ENCODE measurements around the gene LMX1A. TPM values are rescaled to one million over a fixed set of nuclear protein-coding genes. Genes with fewer than 3 reads are reported as not detected.

The LMX1A gene
- total RNA-seq, 2 donors from 2014 or later, result 0.28 TPM; not detected in 1

DNA sequence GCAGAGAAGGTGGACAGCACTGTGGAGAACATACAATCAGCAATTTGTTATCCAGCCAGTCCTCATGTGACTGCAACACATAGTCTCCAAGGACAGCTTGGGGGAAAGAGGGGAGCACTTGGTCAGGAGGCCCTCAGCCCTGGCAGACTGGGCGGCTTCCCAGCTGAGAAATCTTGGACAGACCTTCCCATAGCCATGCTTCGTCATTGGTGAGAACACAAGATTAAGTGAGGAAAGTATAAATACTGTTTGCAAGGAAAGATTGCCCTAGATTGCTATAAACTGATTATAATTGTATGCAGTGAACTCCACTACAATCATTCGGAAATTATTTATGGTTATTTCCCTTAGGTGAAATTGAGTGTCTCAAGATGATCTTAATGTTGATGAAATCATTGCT lies 131.5 kb downstream of the LMX1A start:
- intact Hi-C loops (cut with DNase I), result no loop called here

DNA sequence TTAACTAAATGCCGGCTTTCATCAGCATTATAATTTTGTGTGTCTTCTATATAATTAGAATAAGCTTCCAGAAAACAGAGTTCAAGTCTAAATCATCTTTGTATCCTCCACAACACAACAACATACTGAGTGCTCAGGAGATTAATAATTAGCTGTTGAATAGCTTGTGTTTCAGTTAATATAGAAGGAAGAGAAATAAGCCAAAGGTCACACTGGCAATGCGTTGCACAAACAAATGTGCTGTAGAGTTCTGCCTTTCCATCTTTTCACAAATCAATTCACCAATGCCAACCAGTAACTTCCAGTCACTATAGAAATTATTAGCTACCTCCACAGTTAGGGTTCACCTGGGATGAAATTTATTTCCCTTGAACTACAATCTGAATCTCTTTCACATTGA lies 132.0 kb downstream of the LMX1A start:
- Histone ChIP-seq H3K36me3 (no peaks in the 10 kb centered on the region), H3K9me3 (no peaks in the 10 kb centered on the region), H3K4me1 (replicated peaks) (no peaks in the 10 kb centered on the region), H3K27ac (no peak overlapping the region), H3K4me3 (no peak overlapping the region), H3K27me3 (replicated peaks; ENCODE audit: insufficient read depth) (no peaks in the 10 kb centered on the region)
- WGBS, result 94% methylated on average over 2 of the region's 2 CpGs
- intact Hi-C loops (cut with DNase I), result no loop called here
- TF ChIP-seq POLR2A (IDR thresholded peaks at IDR 0.05) (no peak), POLR2AphosphoS5 (IDR thresholded peaks at IDR 0.05) (no peak)
- TF ChIP-seq, protein P1, sequence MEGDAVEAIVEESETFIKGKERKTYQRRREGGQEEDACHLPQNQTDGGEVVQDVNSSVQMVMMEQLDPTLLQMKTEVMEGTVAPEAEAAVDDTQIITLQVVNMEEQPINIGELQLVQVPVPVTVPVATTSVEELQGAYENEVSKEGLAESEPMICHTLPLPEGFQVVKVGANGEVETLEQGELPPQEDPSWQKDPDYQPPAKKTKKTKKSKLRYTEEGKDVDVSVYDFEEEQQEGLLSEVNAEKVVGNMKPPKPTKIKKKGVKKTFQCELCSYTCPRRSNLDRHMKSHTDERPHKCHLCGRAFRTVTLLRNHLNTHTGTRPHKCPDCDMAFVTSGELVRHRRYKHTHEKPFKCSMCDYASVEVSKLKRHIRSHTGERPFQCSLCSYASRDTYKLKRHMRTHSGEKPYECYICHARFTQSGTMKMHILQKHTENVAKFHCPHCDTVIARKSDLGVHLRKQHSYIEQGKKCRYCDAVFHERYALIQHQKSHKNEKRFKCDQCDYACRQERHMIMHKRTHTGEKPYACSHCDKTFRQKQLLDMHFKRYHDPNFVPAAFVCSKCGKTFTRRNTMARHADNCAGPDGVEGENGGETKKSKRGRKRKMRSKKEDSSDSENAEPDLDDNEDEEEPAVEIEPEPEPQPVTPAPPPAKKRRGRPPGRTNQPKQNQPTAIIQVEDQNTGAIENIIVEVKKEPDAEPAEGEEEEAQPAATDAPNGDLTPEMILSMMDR (IDR thresholded peaks at IDR 0.05), result no peak
- no peak for DNase-seq (ENCODE audit: low spot score)

More for the DNA sequence above, 131.5 kb downstream of the LMX1A start:
- Histone ChIP-seq H3K9me3 (no peaks in the 10 kb centered on the region), H3K4me1 (replicated peaks) (no peaks in the 10 kb centered on the region), H3K36me3 (no peaks in the 10 kb centered on the region), H3K27me3 (replicated peaks; ENCODE audit: insufficient read depth) (no peaks in the 10 kb centered on the region), H3K27ac (no peak overlapping the region), H3K4me3 (no peak overlapping the region)
- TF ChIP-seq POLR2A (IDR thresholded peaks at IDR 0.05) (no peak), POLR2AphosphoS5 (IDR thresholded peaks at IDR 0.05) (no peak)
- TF ChIP-seq, protein P1 (IDR thresholded peaks at IDR 0.05), result no peak
- no peak for DNase-seq (ENCODE audit: low spot score)
- 85% methylated on average over 3 of the region's 3 CpGs for WGBS

DNA sequence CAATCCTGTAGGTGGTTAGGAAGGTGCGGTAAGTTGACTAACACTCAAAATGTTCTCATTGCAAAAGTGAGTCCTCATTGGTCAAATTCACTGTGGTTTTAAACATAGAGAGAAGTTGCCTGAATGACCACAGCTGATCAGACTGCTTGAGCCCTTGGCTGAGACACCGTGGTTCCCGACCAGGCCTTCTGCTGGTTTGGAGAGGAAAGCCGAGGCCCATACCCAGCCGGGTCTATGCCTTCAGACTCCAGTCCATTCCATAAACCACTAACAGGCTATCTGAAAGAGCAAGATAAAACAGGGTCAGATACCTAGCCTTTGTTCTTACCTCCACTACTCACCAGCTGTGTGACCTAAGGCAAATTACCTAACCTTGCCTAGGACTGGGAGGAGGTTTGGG lies 133.9 kb downstream of the LMX1A start:
- 91% methylated on average over 5 of the region's 5 CpGs for WGBS
- Histone ChIP-seq H3K27me3 (replicated peaks; ENCODE audit: insufficient read depth) (no peaks in the 10 kb centered on the region), H3K36me3 (no peaks in the 10 kb centered on the region), H3K9me3 (no peaks in the 10 kb centered on the region), H3K27ac (no peak overlapping the region), H3K4me3 (no peak overlapping the region), H3K4me1 (replicated peaks) (no peaks in the 10 kb centered on the region)
- DNase-seq (ENCODE audit: low spot score), result no peak
- TF ChIP-seq POLR2A (IDR thresholded peaks at IDR 0.05) (no peak), POLR2AphosphoS5 (IDR thresholded peaks at IDR 0.05) (no peak)
- TF ChIP-seq, protein P1 (IDR thresholded peaks at IDR 0.05), result no peak
- intact Hi-C loops (cut with DNase I), result no loop called here

DNA sequence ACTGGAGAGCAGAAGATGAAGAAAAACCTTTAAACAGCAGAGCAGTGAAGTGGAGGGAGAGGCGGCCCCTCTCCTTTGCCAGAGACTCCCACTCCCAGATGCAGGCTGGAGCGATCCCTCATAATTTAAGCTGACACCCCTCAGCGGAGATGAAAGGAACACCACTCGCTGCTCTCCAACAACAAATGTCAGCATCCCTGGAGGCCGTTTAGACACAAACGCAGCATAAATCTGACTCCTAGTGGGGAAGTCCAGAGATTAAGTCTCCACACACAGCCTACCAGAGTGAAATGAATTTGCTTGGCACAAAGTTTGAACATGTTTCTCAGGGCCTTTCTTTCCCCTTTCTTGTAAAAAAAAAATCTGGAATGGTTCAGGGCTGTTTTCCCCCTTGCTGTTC lies 137.8 kb downstream of the LMX1A start:
- no peaks in the 10 kb centered on the region for H3K9me3 ChIP-seq
- no peak overlapping the region for H3K4me3 ChIP-seq
- DNase-seq (ENCODE audit: low spot score), result no peak
- no peaks in the 10 kb centered on the region for H3K4me1 ChIP-seq (replicated peaks)
- no peaks in the 10 kb centered on the region for H3K36me3 ChIP-seq
- WGBS, result 11% methylated on average over 6 of the region's 6 CpGs
- H3K27me3 ChIP-seq (replicated peaks; ENCODE audit: insufficient read depth), result no peaks in the 10 kb centered on the region
- H3K27ac ChIP-seq, result no peak overlapping the region
- intact Hi-C loops (cut with DNase I), result no loop called here
- TF ChIP-seq POLR2A (IDR thresholded peaks at IDR 0.05), result no peak

DNA sequence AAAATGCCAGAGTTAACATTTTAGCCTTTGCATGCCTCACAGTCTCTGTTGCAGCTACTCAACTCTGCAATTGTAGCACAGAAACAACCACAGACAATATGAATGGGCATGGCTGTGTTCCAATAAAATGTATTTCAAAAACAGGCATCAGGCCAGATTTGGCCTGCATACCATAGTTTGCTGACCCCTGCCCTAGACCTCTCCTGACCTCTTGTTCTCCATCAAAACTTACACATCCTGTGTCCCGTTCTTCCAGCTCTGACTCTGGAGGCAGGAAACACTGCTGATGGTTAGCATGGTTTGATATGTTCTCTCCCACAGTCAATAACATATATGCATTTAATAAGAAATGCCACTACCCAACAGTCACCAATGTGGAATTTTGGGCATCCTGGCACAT lies 138.6 kb downstream of the LMX1A start:
- 82% methylated on average over 1 of the region's 1 CpG for WGBS
- no peak for TF ChIP-seq POLR2A (IDR thresholded peaks at IDR 0.05)
- TF ChIP-seq POLR2AphosphoS5 (IDR thresholded peaks at IDR 0.05), result no peak
- TF ChIP-seq, protein P1 (IDR thresholded peaks at IDR 0.05), result no peak
- no peak for DNase-seq (ENCODE audit: low spot score)
- Histone ChIP-seq H3K36me3 (no peaks in the 10 kb centered on the region), H3K27ac (no peak overlapping the region), H3K4me3 (no peak overlapping the region), H3K27me3 (replicated peaks; ENCODE audit: insufficient read depth) (no peaks in the 10 kb centered on the region), H3K4me1 (replicated peaks) (no peaks in the 10 kb centered on the region), H3K9me3 (no peaks in the 10 kb centered on the region)
- intact Hi-C loops (cut with DNase I), result no loop called here

All from prostate gland (tissue), 2 donors.